GM18508 (cell line): ENCODE data around the gene CNTD1.
"Not testable (repeated sequence)": the region's sequence is repeated elsewhere in the genome, so short reads cannot be mapped to it uniquely, and the experiment has no call there.

Experiments used
- ATAC-seq: cut with Tn5 transposase; IDR thresholded peaks from one replicate; pipeline ENCODE4 v1.9.1; 2021; ENCODE audit warnings: moderate number of reproducible peaks; ENCODE audit not compliant: insufficient read depth, unreplicated experiment

The CNTD1 gene

DNA sequence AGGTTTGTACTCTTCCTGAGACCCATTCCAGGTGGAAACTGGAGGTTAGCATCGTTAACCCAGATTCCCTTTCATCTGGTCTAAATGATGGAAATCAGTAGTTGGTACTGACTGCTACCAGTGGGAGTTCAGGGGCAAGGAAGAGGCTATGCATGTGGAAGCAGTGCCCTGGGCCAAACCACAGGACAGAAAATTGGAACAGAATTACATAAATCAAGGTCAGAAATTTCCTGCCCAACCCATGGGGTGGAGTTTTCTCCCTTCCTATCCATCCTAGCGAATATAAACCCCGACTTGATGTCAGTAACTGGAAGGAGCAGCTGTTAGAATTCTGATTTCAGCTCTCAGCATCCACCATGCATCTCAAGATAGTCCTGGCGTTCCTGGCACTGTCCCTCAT, 45.6 kb downstream of the CNTD1 start, which contains the start of gene AOC2:
AOC2 (plus strand) TSS at position 310 of the 400 bp plus-strand sequence; CDS start at position 357, 47 bp downstream.
- ATAC-seq, result no peak

DNA sequence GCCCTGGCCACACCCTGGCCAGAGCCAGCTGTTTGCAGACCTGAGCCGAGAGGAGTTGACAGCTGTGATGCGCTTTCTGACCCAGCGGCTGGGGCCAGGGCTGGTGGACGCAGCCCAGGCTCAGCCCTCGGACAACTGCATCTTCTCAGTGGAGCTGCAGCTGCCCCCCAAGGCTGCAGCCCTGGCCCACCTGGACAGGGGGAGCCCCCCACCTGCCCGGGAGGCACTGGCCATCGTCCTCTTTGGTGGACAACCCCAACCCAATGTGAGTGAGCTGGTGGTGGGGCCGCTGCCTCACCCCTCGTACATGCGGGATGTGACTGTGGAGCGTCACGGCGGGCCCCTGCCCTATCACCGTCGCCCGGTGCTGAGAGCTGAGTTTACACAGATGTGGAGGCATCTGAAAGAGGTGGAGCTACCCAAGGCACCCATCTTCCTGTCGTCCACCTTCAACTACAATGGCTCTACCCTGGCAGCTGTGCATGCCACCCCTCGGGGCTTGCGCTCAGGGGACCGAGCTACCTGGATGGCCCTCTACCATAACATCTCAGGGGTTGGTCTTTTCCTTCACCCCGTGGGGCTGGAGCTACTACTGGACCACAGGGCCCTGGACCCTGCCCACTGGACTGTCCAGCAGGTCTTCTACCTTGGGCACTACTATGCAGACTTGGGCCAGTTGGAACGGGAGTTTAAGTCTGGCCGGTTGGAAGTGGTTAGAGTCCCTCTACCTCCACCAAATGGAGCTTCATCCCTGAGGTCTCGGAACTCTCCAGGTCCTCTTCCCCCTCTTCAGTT, 46.3 kb downstream of the CNTD1 start:
- no peak for ATAC-seq

DNA sequence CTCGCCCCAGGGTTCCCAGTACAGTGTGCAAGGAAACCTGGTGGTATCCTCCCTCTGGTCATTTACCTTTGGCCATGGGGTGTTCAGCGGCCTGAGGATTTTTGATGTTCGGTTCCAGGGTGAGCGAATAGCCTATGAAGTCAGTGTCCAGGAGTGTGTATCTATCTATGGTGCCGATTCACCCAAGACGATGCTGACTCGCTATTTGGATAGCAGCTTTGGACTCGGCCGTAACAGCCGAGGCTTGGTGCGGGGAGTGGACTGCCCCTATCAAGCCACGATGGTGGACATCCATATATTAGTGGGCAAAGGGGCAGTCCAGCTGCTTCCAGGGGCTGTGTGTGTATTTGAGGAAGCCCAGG, 46.9 kb downstream of the CNTD1 start:
- no peak for ATAC-seq

DNA sequence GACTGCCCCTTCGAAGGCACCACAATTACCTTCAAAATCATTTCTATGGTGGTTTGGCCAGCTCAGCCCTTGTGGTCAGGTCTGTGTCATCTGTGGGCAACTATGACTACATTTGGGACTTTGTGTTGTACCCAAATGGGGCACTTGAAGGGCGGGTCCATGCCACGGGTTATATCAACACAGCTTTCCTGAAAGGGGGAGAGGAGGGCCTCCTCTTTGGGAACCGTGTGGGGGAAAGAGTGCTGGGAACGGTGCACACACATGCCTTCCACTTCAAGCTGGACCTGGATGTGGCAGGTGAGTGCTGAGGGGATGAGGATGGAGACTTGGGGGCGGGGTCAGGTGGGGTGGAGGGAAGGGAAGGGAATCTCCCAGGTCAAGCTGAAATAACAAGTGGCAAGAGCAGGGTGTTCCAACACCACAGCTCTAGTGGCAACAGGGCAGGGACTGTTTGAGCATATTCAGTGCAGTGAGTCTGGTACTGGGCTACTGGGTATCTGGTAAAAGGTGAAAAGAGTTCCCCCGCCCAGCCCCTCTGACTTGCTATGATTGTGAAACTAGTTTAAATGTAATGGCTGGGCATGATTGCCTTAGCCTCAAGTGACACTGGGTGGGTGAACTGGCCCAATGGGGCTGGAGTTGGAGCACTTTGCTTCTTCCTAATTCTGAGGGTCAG, 47.4 kb downstream of the CNTD1 start:
- ATAC-seq, result no peak

DNA sequence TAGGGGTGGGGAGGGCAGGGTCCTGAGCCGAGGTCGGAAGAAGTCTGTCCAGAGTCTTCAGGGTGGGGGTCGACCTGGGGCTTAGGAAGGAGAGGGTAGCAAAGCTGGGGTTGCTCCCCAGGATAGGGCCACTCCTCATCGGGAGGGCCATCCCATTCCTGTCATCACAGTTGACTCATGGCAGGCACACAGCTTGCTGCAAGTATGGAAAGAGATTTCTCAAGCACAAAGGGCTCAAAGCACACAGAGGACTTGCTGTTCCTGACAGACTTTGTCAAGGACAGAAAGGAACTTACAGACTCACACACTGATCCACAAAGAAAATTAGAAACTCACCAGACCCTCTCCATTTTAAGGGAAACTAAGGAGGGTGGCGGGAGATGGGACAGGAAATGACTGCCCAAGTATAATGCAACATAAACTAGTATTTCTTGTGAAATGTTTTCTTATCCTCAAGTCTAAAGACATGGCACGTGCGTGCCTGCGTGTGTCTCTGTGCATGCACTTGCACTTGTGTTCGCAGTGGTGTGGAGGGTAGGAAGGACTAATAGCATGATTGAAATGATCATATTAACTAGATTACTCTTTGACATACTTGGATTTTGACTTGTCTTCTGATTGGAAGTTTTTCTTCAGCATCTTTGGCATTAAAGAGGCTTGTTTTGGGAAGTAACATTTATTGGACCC, 48.1 kb downstream of the CNTD1 start:
- ATAC-seq, result no peak

DNA sequence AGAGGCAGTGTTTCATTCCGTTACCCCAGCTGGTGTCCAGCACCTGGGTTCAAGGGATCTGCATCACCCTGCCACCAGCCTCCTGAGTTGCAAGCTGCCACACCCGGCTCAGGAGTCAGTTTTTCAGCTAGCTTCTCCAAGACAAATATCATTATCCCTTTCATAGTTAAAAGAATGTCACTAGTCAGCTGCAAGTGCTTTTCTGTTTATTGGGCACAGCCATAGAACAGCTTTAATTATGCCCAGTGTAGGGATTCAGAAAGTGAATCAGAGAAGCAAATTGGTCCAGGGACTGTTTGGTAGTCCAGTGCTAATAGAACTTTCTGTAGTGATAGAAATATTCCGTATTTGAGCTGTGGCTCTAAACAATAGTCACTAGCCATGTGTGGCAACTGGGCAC, 49.4 kb downstream of the CNTD1 start:
- no peak for ATAC-seq

DNA sequence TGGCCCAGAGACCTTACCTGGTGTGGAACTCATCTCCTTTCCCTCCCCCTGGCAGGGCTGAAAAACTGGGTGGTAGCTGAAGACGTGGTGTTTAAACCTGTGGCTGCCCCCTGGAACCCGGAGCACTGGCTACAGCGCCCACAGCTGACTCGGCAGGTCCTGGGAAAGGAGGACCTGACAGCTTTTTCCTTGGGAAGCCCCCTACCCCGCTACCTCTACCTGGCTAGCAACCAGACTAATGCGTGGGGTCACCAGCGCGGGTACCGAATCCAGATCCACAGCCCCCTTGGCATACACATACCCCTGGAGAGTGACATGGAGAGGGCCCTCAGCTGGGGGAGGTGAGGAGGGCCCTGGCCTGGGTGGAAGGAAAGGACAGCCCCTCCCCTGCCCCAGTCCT, 50.4 kb downstream of the CNTD1 start:
- no peak for ATAC-seq

DNA sequence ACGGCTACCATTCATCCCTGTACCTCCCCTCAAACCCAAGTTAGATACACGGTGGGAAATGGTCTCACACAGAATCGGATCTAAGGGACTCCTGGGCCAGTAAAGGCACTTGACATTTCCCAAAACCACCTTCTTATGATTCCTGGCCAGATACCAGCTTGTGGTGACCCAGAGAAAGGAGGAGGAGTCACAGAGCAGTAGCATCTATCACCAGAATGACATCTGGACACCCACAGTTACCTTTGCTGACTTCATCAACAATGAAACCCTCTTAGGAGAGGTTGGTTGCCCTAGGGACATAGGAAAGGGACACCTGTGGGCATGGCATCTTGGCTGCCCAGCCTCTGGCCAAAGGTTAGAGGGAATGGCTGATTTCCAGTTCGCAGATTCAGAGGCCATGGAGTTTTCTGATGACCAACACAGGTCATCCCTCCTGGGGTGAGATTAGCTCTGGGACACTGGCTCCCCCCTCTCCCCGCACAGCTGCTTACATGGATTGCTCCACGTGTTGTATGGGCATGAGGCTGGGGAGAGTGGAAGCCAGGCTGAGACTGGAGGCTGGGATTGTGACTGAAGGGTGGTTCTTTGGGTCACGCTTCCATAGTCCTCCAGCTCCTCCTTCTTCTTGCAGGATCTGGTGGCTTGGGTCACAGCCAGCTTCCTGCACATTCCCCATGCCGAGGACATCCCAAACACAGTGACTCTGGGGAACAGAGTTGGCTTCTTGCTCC, 51.0 kb downstream of the CNTD1 start:
- ATAC-seq, result no peak

DNA sequence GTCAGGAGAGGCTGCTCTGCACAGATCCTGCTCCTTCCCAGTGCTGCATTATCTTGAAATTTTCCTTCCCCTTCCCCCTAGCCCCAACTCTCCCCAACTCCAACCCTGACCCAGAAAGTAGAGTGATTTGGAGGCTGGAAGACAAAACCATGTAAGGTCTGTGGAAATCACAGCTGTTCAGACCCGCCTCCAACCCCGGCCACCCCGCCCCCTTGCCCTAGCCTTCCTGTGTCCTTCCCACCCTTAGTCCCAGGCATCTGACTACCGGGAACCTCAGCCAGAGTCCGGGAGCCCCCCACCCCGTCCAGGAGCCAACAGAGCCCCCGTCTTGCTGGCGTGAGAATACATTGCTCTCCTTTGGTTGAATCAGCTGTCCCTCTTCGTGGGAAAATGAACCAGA, 52.3 kb downstream of the CNTD1 start, which contains the start of gene AOC3:
AOC3 (plus strand) TSS at position 246 of the 400 bp plus-strand sequence; CDS start at position 391, 145 bp downstream.
- no peak for ATAC-seq

DNA sequence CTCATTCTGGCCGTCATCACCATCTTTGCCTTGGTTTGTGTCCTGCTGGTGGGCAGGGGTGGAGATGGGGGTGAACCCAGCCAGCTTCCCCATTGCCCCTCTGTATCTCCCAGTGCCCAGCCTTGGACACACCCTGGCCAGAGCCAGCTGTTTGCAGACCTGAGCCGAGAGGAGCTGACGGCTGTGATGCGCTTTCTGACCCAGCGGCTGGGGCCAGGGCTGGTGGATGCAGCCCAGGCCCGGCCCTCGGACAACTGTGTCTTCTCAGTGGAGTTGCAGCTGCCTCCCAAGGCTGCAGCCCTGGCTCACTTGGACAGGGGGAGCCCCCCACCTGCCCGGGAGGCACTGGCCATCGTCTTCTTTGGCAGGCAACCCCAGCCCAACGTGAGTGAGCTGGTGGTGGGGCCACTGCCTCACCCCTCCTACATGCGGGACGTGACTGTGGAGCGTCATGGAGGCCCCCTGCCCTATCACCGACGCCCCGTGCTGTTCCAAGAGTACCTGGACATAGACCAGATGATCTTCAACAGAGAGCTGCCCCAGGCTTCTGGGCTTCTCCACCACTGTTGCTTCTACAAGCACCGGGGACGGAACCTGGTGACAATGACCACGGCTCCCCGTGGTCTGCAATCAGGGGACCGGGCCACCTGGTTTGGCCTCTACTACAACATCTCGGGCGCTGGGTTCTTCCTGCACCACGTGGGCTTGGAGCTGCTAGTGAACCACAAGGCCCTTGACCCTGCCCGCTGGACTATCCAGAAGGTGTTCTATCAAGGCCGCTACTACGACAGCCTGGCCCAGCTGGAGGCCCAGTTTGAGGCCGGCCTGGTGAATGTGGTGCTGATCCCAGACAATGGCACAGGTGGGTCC, 52.9 kb downstream of the CNTD1 start:
- ATAC-seq, result not testable (repeated sequence)

DNA sequence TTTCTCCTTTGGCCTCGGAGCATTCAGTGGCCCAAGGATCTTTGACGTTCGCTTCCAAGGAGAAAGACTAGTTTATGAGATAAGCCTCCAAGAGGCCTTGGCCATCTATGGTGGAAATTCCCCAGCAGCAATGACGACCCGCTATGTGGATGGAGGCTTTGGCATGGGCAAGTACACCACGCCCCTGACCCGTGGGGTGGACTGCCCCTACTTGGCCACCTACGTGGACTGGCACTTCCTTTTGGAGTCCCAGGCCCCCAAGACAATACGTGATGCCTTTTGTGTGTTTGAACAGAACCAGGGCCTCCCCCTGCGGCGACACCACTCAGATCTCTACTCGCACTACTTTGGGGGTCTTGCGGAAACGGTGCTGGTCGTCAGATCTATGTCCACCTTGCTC, 53.7 kb downstream of the CNTD1 start:
- no peak for ATAC-seq

DNA sequence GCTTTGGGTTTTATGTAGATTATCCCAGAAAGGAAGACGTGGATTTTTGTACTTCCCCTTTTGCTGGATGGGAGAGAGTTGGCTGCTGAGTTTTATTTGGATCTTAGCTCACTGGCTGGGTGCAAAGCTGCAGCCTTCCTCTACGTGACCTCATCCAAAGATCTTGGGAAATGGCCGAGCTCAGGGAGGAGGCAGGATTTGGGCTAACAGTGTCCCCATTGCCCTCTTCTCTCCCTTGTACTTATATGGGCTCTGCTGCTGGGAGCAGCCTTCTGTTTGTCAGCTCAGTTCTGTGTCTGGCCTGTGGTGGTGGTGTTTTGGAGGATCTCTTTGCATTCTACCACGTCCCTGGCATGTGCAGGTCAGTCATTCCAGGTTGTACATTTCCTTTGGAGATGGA, 54.3 kb downstream of the CNTD1 start:
- no peak for ATAC-seq

DNA sequence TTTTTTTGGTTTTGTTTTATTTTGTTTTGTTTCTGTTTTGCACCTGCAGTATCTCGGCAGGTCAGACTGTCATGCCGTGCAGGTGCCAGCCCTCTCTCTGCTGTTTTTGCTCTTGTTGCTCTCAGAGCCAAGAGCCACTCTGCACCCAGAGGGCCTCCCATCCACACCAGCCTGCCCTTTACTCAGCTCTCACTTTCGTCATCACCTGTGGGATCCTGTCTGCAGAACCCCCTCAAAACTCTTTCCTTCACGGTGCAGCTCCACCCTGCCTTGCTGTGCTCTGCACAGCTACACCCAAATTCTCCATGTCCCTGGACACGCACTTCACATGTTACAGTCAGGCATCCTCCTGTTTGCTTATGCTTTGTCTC, 54.9 kb downstream of the CNTD1 start:
- no peak for ATAC-seq

DNA sequence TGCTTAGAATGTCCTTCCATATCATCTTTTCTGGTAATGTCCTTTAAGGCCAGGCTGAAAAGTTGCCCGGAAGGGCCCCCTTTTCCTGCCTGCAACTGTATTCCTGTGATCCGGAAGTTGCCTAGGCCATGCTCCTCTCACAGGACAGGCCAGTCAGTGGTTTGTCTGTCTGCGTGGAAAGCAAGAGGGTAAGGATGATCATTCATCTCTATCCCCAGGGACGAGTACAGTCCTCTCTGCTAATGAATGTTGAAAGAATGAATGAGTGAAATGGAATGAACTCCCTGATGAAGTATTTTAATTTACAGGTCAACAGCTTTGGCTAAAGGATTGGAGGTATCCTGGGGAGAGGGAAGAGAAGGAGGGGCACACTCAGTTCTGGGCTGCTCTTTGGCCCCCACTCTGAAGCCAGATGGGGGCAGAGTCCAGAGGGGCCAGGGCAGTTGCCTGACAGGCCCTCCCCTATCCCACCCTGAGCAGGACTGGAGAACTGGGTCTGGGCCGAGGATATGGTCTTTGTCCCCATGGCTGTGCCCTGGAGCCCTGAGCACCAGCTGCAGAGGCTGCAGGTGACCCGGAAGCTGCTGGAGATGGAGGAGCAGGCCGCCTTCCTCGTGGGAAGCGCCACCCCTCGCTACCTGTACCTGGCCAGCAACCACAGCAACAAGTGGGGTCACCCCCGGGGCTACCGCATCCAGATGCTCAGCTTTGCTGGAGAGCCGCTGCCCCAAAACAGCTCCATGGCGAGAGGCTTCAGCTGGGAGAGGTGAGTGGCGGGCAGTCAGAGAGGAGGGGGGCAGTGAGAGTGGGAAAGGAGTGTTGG, 55.5 kb downstream of the CNTD1 start:
- no peak for ATAC-seq

DNA sequence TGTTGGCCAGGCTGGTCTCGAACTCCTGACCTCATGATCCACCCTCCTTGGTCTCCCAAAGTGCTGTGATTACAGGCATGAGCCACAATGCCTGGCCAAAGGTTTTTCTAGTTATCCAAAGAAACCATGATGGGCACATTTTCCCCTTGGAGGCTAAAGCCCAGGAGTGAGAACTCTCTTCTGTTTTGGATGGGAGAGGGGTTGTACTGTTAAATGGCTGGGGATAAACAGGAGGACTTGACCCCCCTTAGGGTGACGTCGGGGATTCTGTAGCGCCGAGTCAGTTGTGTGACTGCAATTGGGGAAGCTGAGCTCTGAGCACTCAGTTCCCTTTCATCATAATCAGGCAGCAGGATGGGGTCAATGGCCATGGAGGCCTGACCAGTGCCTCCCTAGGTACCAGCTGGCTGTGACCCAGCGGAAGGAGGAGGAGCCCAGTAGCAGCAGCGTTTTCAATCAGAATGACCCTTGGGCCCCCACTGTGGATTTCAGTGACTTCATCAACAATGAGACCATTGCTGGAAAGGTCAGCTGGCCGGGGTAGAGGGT, 56.5 kb downstream of the CNTD1 start:
- no peak for ATAC-seq

DNA sequence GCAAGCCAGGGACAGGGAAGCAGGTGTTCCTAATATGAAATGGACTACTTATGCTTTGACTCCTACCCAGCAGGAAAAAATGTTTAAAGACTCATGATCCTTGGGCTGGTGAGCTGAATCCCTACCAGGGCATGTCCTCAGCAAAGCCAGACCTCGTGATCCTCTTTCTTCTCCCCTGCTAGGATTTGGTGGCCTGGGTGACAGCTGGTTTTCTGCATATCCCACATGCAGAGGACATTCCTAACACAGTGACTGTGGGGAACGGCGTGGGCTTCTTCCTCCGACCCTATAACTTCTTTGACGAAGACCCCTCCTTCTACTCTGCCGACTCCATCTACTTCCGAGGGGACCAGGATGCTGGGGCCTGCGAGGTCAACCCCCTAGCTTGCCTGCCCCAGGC, 57.4 kb downstream of the CNTD1 start:
- not testable (repeated sequence) for ATAC-seq

DNA sequence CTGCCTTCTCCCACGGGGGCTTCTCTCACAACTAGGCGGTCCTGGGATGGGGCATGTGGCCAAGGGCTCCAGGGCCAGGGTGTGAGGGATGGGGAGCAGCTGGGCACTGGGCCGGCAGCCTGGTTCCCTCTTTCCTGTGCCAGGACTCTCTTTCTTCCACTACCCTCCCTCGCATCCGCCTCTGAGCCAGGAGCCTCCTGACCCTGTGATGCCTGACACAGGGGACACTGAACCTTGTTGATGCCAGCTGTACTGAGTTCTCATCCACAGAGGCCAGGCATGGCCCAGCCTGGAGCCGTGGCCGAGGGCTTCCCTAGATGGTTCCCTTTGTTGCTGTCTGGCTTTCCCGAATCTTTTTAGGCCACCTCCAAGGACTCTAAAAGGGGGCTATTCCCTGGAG, 57.9 kb downstream of the CNTD1 start:
- ATAC-seq, result not testable (repeated sequence)

DNA sequence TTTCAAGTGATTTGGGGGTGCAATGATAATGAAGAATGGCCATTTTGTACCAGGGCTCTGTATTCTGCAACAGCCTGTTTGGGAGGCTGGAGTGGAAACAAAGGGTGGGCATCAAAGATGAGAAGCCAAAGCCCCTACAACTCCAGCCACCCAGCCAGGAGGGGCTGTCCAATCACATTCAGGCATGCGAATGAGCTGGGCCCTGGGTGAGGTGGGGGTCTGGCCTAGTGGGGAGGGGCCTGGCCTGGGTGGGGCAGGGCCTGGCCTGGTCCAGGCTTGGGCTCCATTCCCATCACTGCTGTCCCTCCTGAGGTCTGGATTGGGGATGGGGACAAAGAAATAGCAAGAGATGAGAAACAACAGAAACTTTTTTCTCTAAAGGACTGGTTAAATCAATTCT, 58.7 kb downstream of the CNTD1 start:
- no peak for ATAC-seq
